CD14-positive monocyte (primary cell): ENCODE results near the gene OR11H7. TPM values are rescaled to one million over a fixed set of nuclear protein-coding genes. Genes with fewer than 3 reads are reported as not detected.
"Not testable (repeated sequence)": the region's sequence is repeated elsewhere in the genome, so short reads cannot be mapped to it uniquely, and the experiment has no call there.

Experiments
- DNase-seq, 3 donors: peaks; one replicate each; pipeline ENCODE4 v3.0.0-alpha.2; 2011 to 2022
- H2AFZ ChIP-seq: 2 replicates; pipeline ENCODE4 v1.6.0; 2012; ENCODE audit warnings: mild to moderate bottlenecking, low read depth, low read length, inconsistent platforms; ENCODE audit not compliant: insufficient read depth, poor library complexity, severe bottlenecking
- H3K27ac ChIP-seq, 2 donors: 1 replicate in 1 of 2; 2 replicates in 1 of 2; pipeline ENCODE4 v1.5.1; 2012 to 2013; ENCODE audit warnings: low read length in 2 of 2, control low read depth in 1 of 2, inconsistent platforms in 1 of 2, low read depth in 1 of 2, mild to moderate bottlenecking in 1 of 2
- H3K27me3 ChIP-seq, 2 donors: one replicate each; pipeline versions ENCODE4 v1.6.0 to v1.6.1; 2011 to 2013; ENCODE audit warnings: low read length in 2 of 2; ENCODE audit not compliant: control insufficient read depth in 2 of 2, insufficient read depth in 2 of 2
- H3K36me3 ChIP-seq, 2 donors: replicated peaks in 1 of 2; 1 replicate in 1 of 2; 2 replicates in 1 of 2; pipeline versions ENCODE4 v1.5.1 to v1.6.1; 2012 to 2013; ENCODE audit warnings: low read length in 2 of 2, control low read depth in 1 of 2, inconsistent platforms in 1 of 2, mild to moderate bottlenecking in 1 of 2; ENCODE audit not compliant: insufficient read depth in 2 of 2, control insufficient read depth in 1 of 2
- H3K4me1 ChIP-seq, 2 donors: 1 replicate in 1 of 2; 2 replicates in 1 of 2; pipeline versions ENCODE4 v1.5.1 to v1.6.1; 2012 to 2013; ENCODE audit warnings: low read length in 2 of 2, control low read depth in 1 of 2, inconsistent platforms in 1 of 2, mild to moderate bottlenecking in 1 of 2, moderate library complexity in 1 of 2; ENCODE audit not compliant: insufficient read depth in 2 of 2, control insufficient read depth in 1 of 2
- H3K4me2 ChIP-seq: replicated peaks from 2 replicates; pipeline ENCODE3; 2012; ENCODE audit warnings: low read length, moderate library complexity, mild to moderate bottlenecking; ENCODE audit not compliant: poor library complexity, severe bottlenecking; ENCODE audit errors: extremely low read depth
- H3K4me3 ChIP-seq, 3 experiments: fragments of 200-600 bp in 1 of 3; sonication (generic) in 1 of 3; replicated peaks in 1 of 3; 1 replicate in 2 of 3; 2 replicates in 1 of 3; pipeline ENCODE4 v1.5.1; 2011 to 2013; ENCODE audit warnings: low read length in 3 of 3, mild to moderate bottlenecking in 3 of 3, control low read depth in 2 of 3, low read depth in 2 of 3, inconsistent platforms in 1 of 3, moderate library complexity in 1 of 3
- H3K79me2 ChIP-seq: 2 replicates; pipeline ENCODE4 v1.6.0; 2012; ENCODE audit warnings: mild to moderate bottlenecking, control low read depth, inconsistent platforms, low read length, moderate library complexity; ENCODE audit not compliant: insufficient read depth
- H3K9ac ChIP-seq: 2 replicates; pipeline ENCODE4 v1.6.0; 2017; ENCODE audit warnings: low read length, mild to moderate bottlenecking; ENCODE audit not compliant: insufficient read depth, poor library complexity, severe bottlenecking
- H3K9me3 ChIP-seq, 2 donors: replicated peaks in 1 of 2; 1 replicate in 1 of 2; 2 replicates in 1 of 2; pipeline versions ENCODE4 v1.5.1 to v1.6.1; 2012 to 2013; ENCODE audit warnings: low read length in 2 of 2, control low read depth in 1 of 2; ENCODE audit not compliant: control insufficient read depth in 1 of 2, insufficient read depth in 1 of 2
- H4K20me1 ChIP-seq: 2 replicates; pipeline ENCODE4 v1.6.0; 2012; ENCODE audit warnings: mild to moderate bottlenecking, low read length, control low read depth, moderate library complexity; ENCODE audit not compliant: insufficient read depth
- H3K27ac Mint-ChIP-seq, 7 donors: one replicate each; pipeline ENCODE4 v1.8.0; 2020; ENCODE audit warnings: mild to moderate bottlenecking in 7 of 7, mixed read lengths in 7 of 7, moderate library complexity in 6 of 7, inconsistent platforms in 2 of 7
- H3K27me3 Mint-ChIP-seq, 3 donors: one replicate each; pipeline ENCODE4 v1.8.0; 2021 to 2022; ENCODE audit warnings: low read depth in 3 of 3, mild to moderate bottlenecking in 3 of 3, mixed read lengths in 3 of 3, moderate library complexity in 3 of 3, inconsistent platforms in 1 of 3
- H3K36me3 Mint-ChIP-seq, 2 donors: one replicate each; pipeline ENCODE4 v1.8.0; 2020; ENCODE audit warnings: mixed read lengths in 2 of 2, inconsistent platforms in 1 of 2, mild to moderate bottlenecking in 1 of 2
- H3K4me1 Mint-ChIP-seq: one replicate; pipeline ENCODE4 v1.8.0; 2020; ENCODE audit warnings: mild to moderate bottlenecking, mixed read lengths
- H3K4me3 Mint-ChIP-seq, 2 donors: one replicate each; pipeline ENCODE4 v1.8.0; 2020; ENCODE audit warnings: mild to moderate bottlenecking in 2 of 2, mixed read lengths in 2 of 2, moderate library complexity in 1 of 2
- H3K9me3 Mint-ChIP-seq, 7 donors: one replicate each; pipeline ENCODE4 v1.8.0; 2020 to 2022; ENCODE audit warnings: mixed read lengths in 7 of 7, mild to moderate bottlenecking in 6 of 7, moderate library complexity in 6 of 7, inconsistent platforms in 2 of 7
- WGBS: methylation state at CpG from one replicate; pipeline ENCODE4 v1.1.5; 2013; ENCODE audit warnings: missing lambda C conversion rate; ENCODE audit not compliant: insufficient coverage; 5-methylcytosine and 5-hydroxymethylcytosine counted together
- intact Hi-C, 2 donors: fragments of 100-400 bp; cut with micrococcal nuclease; formaldehyde crosslinking; loops; one replicate each; pipeline versions ENCODE4 v1.15.0 to v1.15.1; 2023
- polyA plus RNA-seq, 3 donors: library from polyadenylated mRNA; depleted of rRNA in 1 of 3; unstranded in 2 of 3; stranded (reverse) in 1 of 3; fragments of 300-500 nt in 2 of 3; fragments of >200 nt in 1 of 3; fragmentation: Illumina TruSeq in 2 of 3; gene quantifications; 1 replicate in 2 of 3; 2 replicates in 1 of 3; pipeline ENCODE4 v1.2.3, GENCODE V29; 2012 to 2021
- TF ChIP-seq, protein P1 (sequence below): fragments of 200-600 bp; IDR thresholded peaks from one replicate; pipeline ENCODE4 v1.8.0; 2022; ENCODE audit warnings: antibody characterized with exemption, mild to moderate bottlenecking

Gene OR11H7
- polyA plus RNA-seq, 3 donors, result not detected

- H3K36me3 Mint-ChIP-seq, result no peaks in the 10 kb centered on the region
- peaks cover 0 to 4% (median 0%) of the 10 kb centered on the region in 7 donors for H3K9me3 Mint-ChIP-seq
- Histone ChIP-seq H3K4me3 (no peak within 1 kb of the TSS), H2AFZ (no peak within 1 kb of the TSS), H3K79me2 (no peaks in the 10 kb centered on the region), H3K9me3 (no peaks in the 10 kb centered on the region), H3K27ac (no peak within 1 kb of the TSS), H3K27me3 (no peaks in the 10 kb centered on the region), H3K9ac (no peak within 1 kb of the TSS), H3K36me3 (no peaks in the 10 kb centered on the region), H4K20me1 (no peaks in the 10 kb centered on the region), H3K4me2 (no peak within 1 kb of the TSS), H3K4me1 (no peaks in the 10 kb centered on the region)
- peaks cover 1 to 2% (median 1%) of the 10 kb centered on the region in 3 donors for H3K27me3 Mint-ChIP-seq
- no CpG with 5 or more reads among the region's 2 CpGs for WGBS
- intact Hi-C loops, result no loop called here
- peak within 1 kb of the TSS in 1 of 7 donors; percentile 7 for H3K27ac Mint-ChIP-seq
- no peak within 1 kb of the TSS for H3K4me3 Mint-ChIP-seq
- no peak for DNase-seq
- H3K4me1 Mint-ChIP-seq, result no peaks in the 10 kb centered on the region
- TF ChIP-seq, protein P1, sequence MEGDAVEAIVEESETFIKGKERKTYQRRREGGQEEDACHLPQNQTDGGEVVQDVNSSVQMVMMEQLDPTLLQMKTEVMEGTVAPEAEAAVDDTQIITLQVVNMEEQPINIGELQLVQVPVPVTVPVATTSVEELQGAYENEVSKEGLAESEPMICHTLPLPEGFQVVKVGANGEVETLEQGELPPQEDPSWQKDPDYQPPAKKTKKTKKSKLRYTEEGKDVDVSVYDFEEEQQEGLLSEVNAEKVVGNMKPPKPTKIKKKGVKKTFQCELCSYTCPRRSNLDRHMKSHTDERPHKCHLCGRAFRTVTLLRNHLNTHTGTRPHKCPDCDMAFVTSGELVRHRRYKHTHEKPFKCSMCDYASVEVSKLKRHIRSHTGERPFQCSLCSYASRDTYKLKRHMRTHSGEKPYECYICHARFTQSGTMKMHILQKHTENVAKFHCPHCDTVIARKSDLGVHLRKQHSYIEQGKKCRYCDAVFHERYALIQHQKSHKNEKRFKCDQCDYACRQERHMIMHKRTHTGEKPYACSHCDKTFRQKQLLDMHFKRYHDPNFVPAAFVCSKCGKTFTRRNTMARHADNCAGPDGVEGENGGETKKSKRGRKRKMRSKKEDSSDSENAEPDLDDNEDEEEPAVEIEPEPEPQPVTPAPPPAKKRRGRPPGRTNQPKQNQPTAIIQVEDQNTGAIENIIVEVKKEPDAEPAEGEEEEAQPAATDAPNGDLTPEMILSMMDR, result no peak
Measured at GRCh38 chr14:20223410-20223809, 5.4 kb upstream of the OR11H7 start, which contains the start of gene OR11H6. TSS of gene OR11H6 (plus strand) at chr14:20223710. CDS start at chr14:20223710, 0 bp downstream.

- H3K4me1 Mint-ChIP-seq, H3K79me2 ChIP-seq, H3K27me3 Mint-ChIP-seq, H3K9me3 ChIP-seq, DNase-seq, H3K4me2 ChIP-seq, H3K4me3 ChIP-seq, H3K9ac ChIP-seq, H3K36me3 Mint-ChIP-seq, H3K36me3 ChIP-seq, H2AFZ ChIP-seq, H3K4me1 ChIP-seq, H3K27me3 ChIP-seq, intact Hi-C loops, H3K4me3 Mint-ChIP-seq, H3K27ac Mint-ChIP-seq, H3K27ac ChIP-seq, H4K20me1 ChIP-seq: not testable (repeated sequence)
- WGBS, result 89% methylated on average over 3 of the region's 4 CpGs
- peaks cover 0 to 11% (median 2%) of the 10 kb centered on the region in 7 donors for H3K9me3 Mint-ChIP-seq
Measured at GRCh38 chr14:20235415-20235814, 6.6 kb downstream of the OR11H7 start.
